Neuronal stem cell (in vitro differentiated cells): ENCODE results near the gene GALNT17.

Source experiments
- DNase-seq: peaks from one replicate; pipeline ENCODE4 v3.0.0-alpha.2; 2013; ENCODE audit warnings: low spot score
- H2AFZ ChIP-seq: one replicate; pipeline ENCODE4 v1.6.1; 2013; ENCODE audit warnings: mild to moderate bottlenecking, low read length, inconsistent platforms
- H2AK5ac ChIP-seq: 2 replicates; pipeline ENCODE4 v1.6.1; 2013; ENCODE audit warnings: low read depth, mild to moderate bottlenecking, inconsistent platforms, low read length, moderate library complexity, mixed read lengths
- H2BK120ac ChIP-seq: 2 replicates; pipeline ENCODE4 v1.6.1; 2013; ENCODE audit warnings: low read depth, mild to moderate bottlenecking, inconsistent platforms, low read length, moderate library complexity, mixed read lengths
- H2BK12ac ChIP-seq: one replicate; pipeline ENCODE4 v1.6.1; 2013; ENCODE audit warnings: low read length, inconsistent platforms
- H2BK15ac ChIP-seq: 2 replicates; pipeline ENCODE4 v1.6.1; 2013; ENCODE audit warnings: mild to moderate bottlenecking, low read length, inconsistent platforms, mixed read lengths
- H2BK5ac ChIP-seq: one replicate; pipeline ENCODE4 v1.6.1; 2013; ENCODE audit warnings: inconsistent platforms, mild to moderate bottlenecking, low read length, moderate library complexity
- H3K14ac ChIP-seq: one replicate; pipeline ENCODE4 v1.6.1; 2013; ENCODE audit warnings: low read length, inconsistent platforms
- H3K18ac ChIP-seq: 2 replicates; pipeline ENCODE4 v1.6.1; 2013; ENCODE audit warnings: low read length, inconsistent platforms
- H3K23ac ChIP-seq: 2 replicates; pipeline ENCODE4 v1.6.1; 2013; ENCODE audit warnings: low read depth, mild to moderate bottlenecking, mixed read lengths, low read length, inconsistent platforms; ENCODE audit not compliant: poor library complexity
- H3K27ac ChIP-seq: replicated peaks from 3 replicates; pipeline ENCODE4 v1.5.1; 2013; ENCODE audit warnings: low read length, inconsistent platforms
- H3K27me3 ChIP-seq, 3 experiments: 2 replicates each; pipeline ENCODE4 v1.6.1; 2013; ENCODE audit warnings: low read length in 3 of 3, mild to moderate bottlenecking in 2 of 3, inconsistent platforms in 1 of 3, low read depth in 1 of 3, mixed read lengths in 1 of 3, moderate library complexity in 1 of 3; ENCODE audit not compliant: control insufficient read depth in 3 of 3, insufficient read depth in 3 of 3
- H3K36me3 ChIP-seq, 2 donors: replicated peaks in 1 of 2; 2 replicates each; pipeline ENCODE4 v1.6.1; 2013; ENCODE audit warnings: low read length in 2 of 2; ENCODE audit not compliant: control insufficient read depth in 2 of 2, insufficient read depth in 2 of 2
- H3K4ac ChIP-seq: 2 replicates; pipeline ENCODE4 v1.6.1; 2013; ENCODE audit warnings: inconsistent platforms, mild to moderate bottlenecking, low read length, moderate library complexity
- H3K4me1 ChIP-seq, 2 donors: 1 replicate in 1 of 2; 2 replicates in 1 of 2; pipeline ENCODE4 v1.6.1; 2013; ENCODE audit warnings: low read length in 2 of 2, low read depth in 1 of 2; ENCODE audit not compliant: control insufficient read depth in 2 of 2, insufficient read depth in 1 of 2
- H3K4me2 ChIP-seq: one replicate; pipeline ENCODE4 v1.6.1; 2013; ENCODE audit warnings: mild to moderate bottlenecking, low read length, inconsistent platforms; ENCODE audit not compliant: insufficient read depth, poor library complexity, severe bottlenecking
- H3K4me3 ChIP-seq, 2 donors: 2 replicates each; pipeline ENCODE4 v1.5.1; 2013; ENCODE audit warnings: low read length in 2 of 2, mild to moderate bottlenecking in 2 of 2, inconsistent platforms in 1 of 2, moderate library complexity in 1 of 2
- H3K79me1 ChIP-seq: one replicate; pipeline ENCODE4 v1.6.1; 2013; ENCODE audit warnings: low read depth, mild to moderate bottlenecking, inconsistent platforms, low read length, moderate library complexity
- H3K9ac ChIP-seq: one replicate; pipeline ENCODE4 v1.6.1; 2013; ENCODE audit warnings: mild to moderate bottlenecking, low read depth, low read length, inconsistent platforms; ENCODE audit not compliant: poor library complexity
- H3K9me3 ChIP-seq, 2 donors: replicated peaks in 1 of 2; 2 replicates each; pipeline versions ENCODE3 to v1.6.1; 2013; ENCODE audit warnings: low read length in 2 of 2, mild to moderate bottlenecking in 2 of 2, inconsistent platforms in 1 of 2, low read depth in 1 of 2, mixed read lengths in 1 of 2, moderate library complexity in 1 of 2; ENCODE audit not compliant: control insufficient read depth in 2 of 2, insufficient read depth in 1 of 2
- H4K8ac ChIP-seq: one replicate; pipeline ENCODE4 v1.6.1; 2013; ENCODE audit warnings: low read depth, mild to moderate bottlenecking, inconsistent platforms, low read length, moderate library complexity
- H4K91ac ChIP-seq: one replicate; pipeline ENCODE4 v1.6.1; 2013; ENCODE audit warnings: low read length, low read depth, mild to moderate bottlenecking, inconsistent platforms; ENCODE audit not compliant: poor library complexity
- WGBS, 2 donors: extraction: QIAGEN DNeasy Blood & Tissue Kit; methylation state at CpG; one replicate each; pipeline ENCODE4 v1.1.7; 2013; ENCODE audit warnings: missing lambda C conversion rate in 2 of 2, mixed read lengths in 1 of 2; ENCODE audit not compliant: insufficient read length in 2 of 2, insufficient replicate concordance in 1 of 2; ENCODE audit errors: extremely low coverage in 2 of 2; 5-methylcytosine and 5-hydroxymethylcytosine counted together

The GALNT17 gene

GRCh38 chr7:71430246-71430645, 298.3 kb downstream of the GALNT17 start:
- Histone ChIP-seq H3K27me3 (no peaks in the 10 kb centered on the region), H3K9me3 (peaks cover 0 to 8% of the 10 kb centered on the region in 2 donors), H3K27ac (no peak overlapping the region), H3K4me1 (peaks cover 8 to 13% of the 10 kb centered on the region in 2 donors), H3K36me3 (peaks cover 0 to 29% of the 10 kb centered on the region in 2 donors), H3K14ac (no peak overlapping the region), H2BK15ac (no peak overlapping the region), H3K79me1 (no peaks in the 10 kb centered on the region), H4K8ac (no peak overlapping the region), H3K23ac (no peak overlapping the region), H2BK5ac (no peak overlapping the region), H3K4me2 (no peak overlapping the region), H2AK5ac (no peak overlapping the region), H2AFZ (no peak overlapping the region), H3K4ac (no peak overlapping the region), H2BK120ac (no peak overlapping the region), H2BK12ac (no peak overlapping the region), H3K18ac (no peak overlapping the region), H4K91ac (no peak overlapping the region), H3K9ac (no peak overlapping the region), H3K4me3 (no peak overlapping the region)
- WGBS, 2 donors, result no CpG with 5 or more reads among the region's 1 CpG
- no peak for DNase-seq

- H4K91ac ChIP-seq, result no peak overlapping the region
- H4K8ac ChIP-seq, result no peak overlapping the region
- H3K4me3 ChIP-seq, result no peak overlapping the region
- H3K4me2 ChIP-seq, result no peak overlapping the region
- H3K4ac ChIP-seq, result no peak overlapping the region
- H2AK5ac ChIP-seq, result no peak overlapping the region
- H2BK120ac ChIP-seq, result no peak overlapping the region
- H3K4me1 ChIP-seq, result peaks cover 8 to 11% of the 10 kb centered on the region in 2 donors
- no peak overlapping the region for H3K14ac ChIP-seq
- WGBS, 2 donors, result no CpG with 5 or more reads among the region's 7 CpGs
- no peak overlapping the region for H3K9ac ChIP-seq
- no peak overlapping the region for H3K18ac ChIP-seq
- peaks cover 5 to 21% of the 10 kb centered on the region in 2 donors for H3K9me3 ChIP-seq
- H2BK12ac ChIP-seq, result no peak overlapping the region
- no peak overlapping the region for H2BK5ac ChIP-seq
- peaks cover 0 to 16% of the 10 kb centered on the region in 2 donors for H3K36me3 ChIP-seq
- no peak overlapping the region for H2AFZ ChIP-seq
- no peak overlapping the region for H2BK15ac ChIP-seq
- H3K79me1 ChIP-seq, result no peaks in the 10 kb centered on the region
- no peaks in the 10 kb centered on the region for H3K27me3 ChIP-seq
- H3K27ac ChIP-seq, result no peak overlapping the region
- DNase-seq, result no peak
- no peak overlapping the region for H3K23ac ChIP-seq
These were observed 307.4 kb downstream of the GALNT17 start for GRCh38 chr7:71439321-71439720.

GRCh38 chr7:71442492-71443190, 310.7 kb downstream of the GALNT17 start:
- H2BK12ac ChIP-seq, result no peak overlapping the region
- no peak overlapping the region for H3K4ac ChIP-seq
- no peak overlapping the region for H3K4me2 ChIP-seq
- no peak overlapping the region for H4K8ac ChIP-seq
- no CpG with 5 or more reads among the region's 11 CpGs for WGBS, 2 donors
- H3K27me3 ChIP-seq, result no peaks in the 10 kb centered on the region
- no peak overlapping the region for H2AFZ ChIP-seq
- H3K14ac ChIP-seq, result no peak overlapping the region
- H3K23ac ChIP-seq, result no peak overlapping the region
- no peak overlapping the region for H3K18ac ChIP-seq
- no peak overlapping the region for H2BK15ac ChIP-seq
- H3K36me3 ChIP-seq, result peaks cover 0 to under 1% of the 10 kb centered on the region in 2 donors
- H2BK120ac ChIP-seq, result no peak overlapping the region
- peaks cover 0 to 5% of the 10 kb centered on the region in 2 donors for H3K9me3 ChIP-seq
- H2BK5ac ChIP-seq, result no peak overlapping the region
- H2AK5ac ChIP-seq, result no peak overlapping the region
- no peak for DNase-seq
- H4K91ac ChIP-seq, result no peak overlapping the region
- H3K27ac ChIP-seq, result no peak overlapping the region
- no peaks in the 10 kb centered on the region for H3K79me1 ChIP-seq
- no peak overlapping the region for H3K4me3 ChIP-seq
- H3K9ac ChIP-seq, result no peak overlapping the region
- H3K4me1 ChIP-seq, result peaks cover 8 to 13% of the 10 kb centered on the region in 2 donors

- no peak overlapping the region for H3K4ac ChIP-seq
- H2BK120ac ChIP-seq, result no peak overlapping the region
- H3K18ac ChIP-seq, result no peak overlapping the region
- H2AFZ ChIP-seq, result no peak overlapping the region
- no peak overlapping the region for H2BK5ac ChIP-seq
- DNase-seq, result no peak
- no peak overlapping the region for H3K4me2 ChIP-seq
- H4K8ac ChIP-seq, result no peak overlapping the region
- no peak overlapping the region for H3K9ac ChIP-seq
- peaks cover 8 to 13% of the 10 kb centered on the region in 2 donors for H3K4me1 ChIP-seq
- no peak overlapping the region for H3K27ac ChIP-seq
- no peak overlapping the region for H3K4me3 ChIP-seq
- H3K9me3 ChIP-seq, result peaks cover 0 to under 1% of the 10 kb centered on the region in 2 donors
- H2AK5ac ChIP-seq, result no peak overlapping the region
- no peaks in the 10 kb centered on the region for H3K27me3 ChIP-seq
- no CpG with 5 or more reads among the region's 6 CpGs for WGBS, 2 donors
- H2BK12ac ChIP-seq, result no peak overlapping the region
- no peak overlapping the region for H2BK15ac ChIP-seq
- no peaks in the 10 kb centered on the region for H3K79me1 ChIP-seq
- H3K14ac ChIP-seq, result no peak overlapping the region
- no peak overlapping the region for H4K91ac ChIP-seq
- H3K36me3 ChIP-seq, result no peaks in the 10 kb centered on the region
- H3K23ac ChIP-seq, result no peak overlapping the region
These were observed 311.2 kb downstream of the GALNT17 start for GRCh38 chr7:71443191-71443530.
